Esophagus squamous epithelium (tissue), 4 donors: ENCODE data around the gene GPR35.
"Not testable (repeated sequence)": the region's sequence is repeated elsewhere in the genome, so short reads cannot be mapped to it uniquely, and the experiment has no call there.

ENCODE experiments used
- CTCF ChIP-seq, 6 experiments: fragments of 450-650 bp in 4 of 6; fragments of 200-600 bp in 2 of 6; sonication (generic) in 2 of 6; IDR thresholded peaks; one replicate each; pipeline ENCODE4 v1.5.1; 2016 to 2019; ENCODE audit warnings: antibody characterized with exemption in 6 of 6, mild to moderate bottlenecking in 4 of 6, moderate library complexity in 4 of 6
- POLR2A ChIP-seq, 4 donors: fragments of 450-650 bp; IDR thresholded peaks; one replicate each; pipeline ENCODE4 v1.6.1; 2017; ENCODE audit warnings: antibody characterized with exemption in 4 of 4, mild to moderate bottlenecking in 4 of 4, moderate library complexity in 3 of 4

- not testable (repeated sequence) for TF ChIP-seq CTCF, POLR2A (IDR thresholded peaks at IDR 0.05)
Observed at GRCh38 chr2:240678909-240679308, 53.6 kb downstream of the GPR35 start.
